ENCODE data around the gene PYCARD. TPM values are rescaled to one million over a fixed set of nuclear protein-coding genes. Genes with fewer than 3 reads are reported as not detected.

PYCARD gene
- total and polyA plus RNA-seq, 9 of the 15 experiments (the other 6 are each of a cell fraction or from before 2014, with no cell fraction given): 1.3 to 28.4 (median 6.0) TPM

- TF ChIP-seq MAX (CRISPR knock-in tag; IDR thresholded peaks at IDR 0.05) (no peak), WHSC1 (IDR thresholded peaks at IDR 0.05; ENCODE audit: low read length) (no peak), THRB (CRISPR knock-in tag; conservative IDR thresholded peaks at IDR 0.05) (0 out of 2 replicates have a peak, but pooled peaks have one; percentile 17), ZNF655 (CRISPR knock-in tag; IDR thresholded peaks at IDR 0.05) (no peak), E2F6 (IDR thresholded peaks at IDR 0.05; ENCODE audit: borderline replicate concordance in 1 of 2, extremely low read depth in 1 of 2, insufficient read depth in 1 of 2, insufficient read length in 1 of 2, low read depth in 1 of 2, low read length in 1 of 2, poor library complexity in 1 of 2, severe bottlenecking in 1 of 2) (no peak), ZNF133 (CRISPR knock-in tag; IDR thresholded peaks at IDR 0.05) (no peak), NCOA4 (IDR thresholded peaks at IDR 0.05; ENCODE audit: partially characterized antibody) (no peak), ZNF146 (CRISPR knock-in tag; IDR thresholded peaks at IDR 0.05; ENCODE audit: unreplicated experiment) (no peak), HNRNPH1 (optimal IDR thresholded peaks at IDR 0.05; ENCODE audit: low read depth, low read length) (no peak), SNIP1 (IDR thresholded peaks at IDR 0.05; ENCODE audit: low read depth) (no peak), ARID1B (IDR thresholded peaks at IDR 0.05) (no peak), SUPT5H (IDR thresholded peaks at IDR 0.05) (0 out of 2 replicates have a peak, but pooled peaks have one; percentile 36), E2F5 (CRISPR knock-in tag; IDR thresholded peaks at IDR 0.05) (no peak), POLR2A (conservative IDR thresholded peaks at IDR 0.05) (peak; percentile 34; the same call in 1 of the 2 replicates), PATZ1 (CRISPR knock-in tag; IDR thresholded peaks at IDR 0.05; ENCODE audit: borderline replicate concordance) (no peak), MAZ (CRISPR knock-in tag; conservative IDR thresholded peaks at IDR 0.05 in 1 of 2, IDR thresholded peaks at IDR 0.05 in 1 of 2) (no peak), HDAC1 (IDR thresholded peaks at IDR 0.05) (no peak), POLR2B (IDR thresholded peaks at IDR 0.05; ENCODE audit: low read depth, partially characterized antibody) (peak; percentile 47), MAFK (IDR thresholded peaks at IDR 0.05; ENCODE audit: low read length) (no peak), CREM (IDR thresholded peaks at IDR 0.05; ENCODE audit: low read depth) (no peak), RBFOX2 (IDR thresholded peaks at IDR 0.05; ENCODE audit: low read depth, low read length) (no peak), CCAR2 (IDR thresholded peaks at IDR 0.05; ENCODE audit: low read depth, low read length) (no peak), PHB2 (IDR thresholded peaks at IDR 0.05; ENCODE audit: low read depth) (no peak), SPI1 (IDR thresholded peaks at IDR 0.05; ENCODE audit: borderline replicate concordance, low read depth, low read length) (no peak)
Measured at GRCh38 chr16:31193874-31194273, 8.7 kb downstream of the PYCARD start (continued).

Measured in K562 (cell line).